ENCODE results near the gene HECTD1.

- TF ChIP-seq EZH2phosphoT487 (IDR thresholded peaks at IDR 0.05) = no peak
- TF ChIP-seq, protein P1, sequence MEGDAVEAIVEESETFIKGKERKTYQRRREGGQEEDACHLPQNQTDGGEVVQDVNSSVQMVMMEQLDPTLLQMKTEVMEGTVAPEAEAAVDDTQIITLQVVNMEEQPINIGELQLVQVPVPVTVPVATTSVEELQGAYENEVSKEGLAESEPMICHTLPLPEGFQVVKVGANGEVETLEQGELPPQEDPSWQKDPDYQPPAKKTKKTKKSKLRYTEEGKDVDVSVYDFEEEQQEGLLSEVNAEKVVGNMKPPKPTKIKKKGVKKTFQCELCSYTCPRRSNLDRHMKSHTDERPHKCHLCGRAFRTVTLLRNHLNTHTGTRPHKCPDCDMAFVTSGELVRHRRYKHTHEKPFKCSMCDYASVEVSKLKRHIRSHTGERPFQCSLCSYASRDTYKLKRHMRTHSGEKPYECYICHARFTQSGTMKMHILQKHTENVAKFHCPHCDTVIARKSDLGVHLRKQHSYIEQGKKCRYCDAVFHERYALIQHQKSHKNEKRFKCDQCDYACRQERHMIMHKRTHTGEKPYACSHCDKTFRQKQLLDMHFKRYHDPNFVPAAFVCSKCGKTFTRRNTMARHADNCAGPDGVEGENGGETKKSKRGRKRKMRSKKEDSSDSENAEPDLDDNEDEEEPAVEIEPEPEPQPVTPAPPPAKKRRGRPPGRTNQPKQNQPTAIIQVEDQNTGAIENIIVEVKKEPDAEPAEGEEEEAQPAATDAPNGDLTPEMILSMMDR (IDR thresholded peaks at IDR 0.05) = no peak
- TF ChIP-seq EZH2 (IDR thresholded peaks at IDR 0.05) = no peak
These were observed 37.0 kb upstream of the HECTD1 start for GRCh38 chr14:31244626-31245025.

All from neural progenitor cell (in vitro differentiated cells).